Tibial nerve (tissue), 4 donors: ENCODE measurements around the gene KLHL25.

Experiments
- EP300 ChIP-seq, 2 donors: sonication (generic); formaldehyde crosslinking; IDR thresholded peaks; one replicate each; pipeline ENCODE4 v1.6.1; 2017; ENCODE audit warnings: antibody characterized with exemption in 2 of 2, mild to moderate bottlenecking in 1 of 2
- POLR2A ChIP-seq, 2 donors: fragments of 450-650 bp; IDR thresholded peaks; one replicate each; pipeline ENCODE4 v1.6.1; 2017; ENCODE audit warnings: antibody characterized with exemption in 2 of 2, mild to moderate bottlenecking in 2 of 2, moderate library complexity in 2 of 2
- TF ChIP-seq, protein P1 (sequence below), 5 experiments: fragments of 200-600 bp in 3 of 5; fragments of 450-650 bp in 2 of 5; sonication (generic) in 3 of 5; IDR thresholded peaks; one replicate each; pipeline ENCODE4 v1.5.1; 2016 to 2019; ENCODE audit warnings: antibody characterized with exemption in 5 of 5, mild to moderate bottlenecking in 3 of 5, moderate library complexity in 2 of 5

- TF ChIP-seq, protein P1, sequence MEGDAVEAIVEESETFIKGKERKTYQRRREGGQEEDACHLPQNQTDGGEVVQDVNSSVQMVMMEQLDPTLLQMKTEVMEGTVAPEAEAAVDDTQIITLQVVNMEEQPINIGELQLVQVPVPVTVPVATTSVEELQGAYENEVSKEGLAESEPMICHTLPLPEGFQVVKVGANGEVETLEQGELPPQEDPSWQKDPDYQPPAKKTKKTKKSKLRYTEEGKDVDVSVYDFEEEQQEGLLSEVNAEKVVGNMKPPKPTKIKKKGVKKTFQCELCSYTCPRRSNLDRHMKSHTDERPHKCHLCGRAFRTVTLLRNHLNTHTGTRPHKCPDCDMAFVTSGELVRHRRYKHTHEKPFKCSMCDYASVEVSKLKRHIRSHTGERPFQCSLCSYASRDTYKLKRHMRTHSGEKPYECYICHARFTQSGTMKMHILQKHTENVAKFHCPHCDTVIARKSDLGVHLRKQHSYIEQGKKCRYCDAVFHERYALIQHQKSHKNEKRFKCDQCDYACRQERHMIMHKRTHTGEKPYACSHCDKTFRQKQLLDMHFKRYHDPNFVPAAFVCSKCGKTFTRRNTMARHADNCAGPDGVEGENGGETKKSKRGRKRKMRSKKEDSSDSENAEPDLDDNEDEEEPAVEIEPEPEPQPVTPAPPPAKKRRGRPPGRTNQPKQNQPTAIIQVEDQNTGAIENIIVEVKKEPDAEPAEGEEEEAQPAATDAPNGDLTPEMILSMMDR (IDR thresholded peaks at IDR 0.05): no peak
- TF ChIP-seq POLR2A (IDR thresholded peaks at IDR 0.05): no peak
- TF ChIP-seq EP300 (IDR thresholded peaks at IDR 0.05): no peak
Observed at GRCh38 chr15:85722374-85723152, 72.2 kb downstream of the KLHL25 start.
